HepG2 (cell line): ENCODE results near the gene GPR176. TPM values are rescaled to one million over a fixed set of nuclear protein-coding genes. Genes with fewer than 3 reads are reported as not detected.

Experiments used
- ATAC-seq: fragments of 200-7000 bp; cut with Tn5 transposase; 3 replicates; pipeline ENCODE4 v1.9.1; 2020; ENCODE audit warnings: mild to moderate bottlenecking, moderate library complexity
- BruUV-seq: library from RNA; stranded (reverse); fragments of 400-500 nt; replicated peaks from 2 replicates; lab custom pipeline; 2021; lab: Mats Ljungman, UMichigan
- CTCF ChIA-PET: fragments of 300-600 bp; formaldehyde crosslinking; extraction: SDS; loops from one replicate; lab custom pipeline; 2021; ENCODE audit warnings: low total read pairs, inconsistent platforms, low intra/inter-chr PET ratio; lab: Yijun Ruan, JAX
- POLR2A ChIA-PET: fragments of 350-600 bp; sonication (Branson Sonifier 250); formaldehyde crosslinking; loops from one replicate; lab custom pipeline; 2020; ENCODE audit warnings: antibody characterized with exemption, inconsistent platforms; lab: Yijun Ruan, JAX
- DNase-seq: peaks from one replicate; pipeline ENCODE4 v3.0.0-alpha.2; 2015; ENCODE audit warnings: low spot score
- FAIRE-seq: peaks from 3 replicates; lab custom pipeline; 2011; peaks lifted over from hg19 to GRCh38; lab: Jason Lieb, UNC
- H2AFZ ChIP-seq: one replicate; pipeline ENCODE4 v1.6.1; 2011; ENCODE audit warnings: low read length, inconsistent platforms
- H3K27ac ChIP-seq: fragments of 300-600 bp; 3 replicates; pipeline ENCODE4 v1.8.0; 2011; ENCODE audit warnings: mixed run types, mild to moderate bottlenecking, mixed read lengths, low read length, inconsistent platforms; ENCODE audit not compliant: insufficient read depth; ENCODE audit errors: extremely low read length
- H3K27me3 ChIP-seq, 2 experiments: fragments of 200-600 bp in 1 of 2; 2 replicates in 1 of 2; 3 replicates in 1 of 2; pipeline versions ENCODE4 v1.6.0 to v1.8.0; 2011; ENCODE audit warnings: low read length in 2 of 2, mild to moderate bottlenecking in 2 of 2, moderate library complexity in 2 of 2, inconsistent platforms in 1 of 2; ENCODE audit not compliant: insufficient read depth in 2 of 2, control insufficient read depth in 1 of 2
- H3K36me3 ChIP-seq, 2 experiments: fragments of 200-600 bp in 1 of 2; replicated peaks in 1 of 2; 2 replicates in 1 of 2; 3 replicates in 1 of 2; pipeline versions ENCODE4 v1.5.1 to v1.8.0; 2011; ENCODE audit warnings: low read length in 2 of 2, inconsistent platforms in 1 of 2; ENCODE audit not compliant: insufficient read depth in 2 of 2, control insufficient read depth in 1 of 2
- H3K4me1 ChIP-seq: 2 replicates; pipeline ENCODE4 v1.5.1; 2012; ENCODE audit warnings: low read length, inconsistent platforms; ENCODE audit not compliant: insufficient read depth
- H3K4me2 ChIP-seq: 2 replicates; pipeline ENCODE4 v1.6.0; 2011; ENCODE audit warnings: low read depth, low read length, inconsistent platforms
- H3K4me3 ChIP-seq, 3 experiments: fragments of 200-600 bp in 1 of 3; sonication (generic), shearing (Covaris generic) in 1 of 3; replicated peaks in 1 of 3; 2 replicates each; pipeline ENCODE4 v1.5.1; 2011 to 2016; ENCODE audit warnings: low read length in 3 of 3, inconsistent platforms in 2 of 3, low read depth in 2 of 3, mild to moderate bottlenecking in 2 of 3, control low read depth in 1 of 3, mixed read lengths in 1 of 3; ENCODE audit not compliant: insufficient read depth in 1 of 3
- H3K79me2 ChIP-seq: one replicate; pipeline ENCODE4 v1.6.1; 2011; ENCODE audit warnings: low read length, inconsistent platforms; ENCODE audit not compliant: insufficient read depth
- H3K9ac ChIP-seq: 2 replicates; pipeline ENCODE4 v1.6.0; 2011; ENCODE audit warnings: mild to moderate bottlenecking, low read depth, low read length, inconsistent platforms; ENCODE audit not compliant: insufficient read depth
- H3K9me3 ChIP-seq: 2 replicates; pipeline ENCODE4 v1.5.1; 2012; ENCODE audit warnings: mild to moderate bottlenecking, low read length
- H4K20me1 ChIP-seq: 2 replicates; pipeline ENCODE4 v1.6.0; 2011; ENCODE audit warnings: inconsistent platforms, mild to moderate bottlenecking, low read length, moderate library complexity; ENCODE audit not compliant: insufficient read depth
- STAG1 ChIP-seq: sonication (generic); formaldehyde crosslinking; IDR thresholded peaks from 2 replicates; pipeline ENCODE4 v1.4.0; 2020; ENCODE audit warnings: missing genetic modification reagents
- ZNF7 ChIP-seq: IDR thresholded peaks from 2 replicates; pipeline ENCODE4 v1.6.1; 2016; ENCODE audit warnings: missing biosample characterization, missing genetic modification reagents
- ZNF782 ChIP-seq: sonication (generic); formaldehyde crosslinking; IDR thresholded peaks from 2 replicates; pipeline ENCODE4 v1.4.0; 2020; ENCODE audit warnings: missing genetic modification reagents, mild to moderate bottlenecking, borderline replicate concordance
- ZNF891 ChIP-seq: sonication (generic); formaldehyde crosslinking; IDR thresholded peaks from 2 replicates; pipeline ENCODE4 v1.5.0; 2020; ENCODE audit warnings: mild to moderate bottlenecking, missing genetic modification reagents
- WGBS: methylation state at CpG from one replicate; pipeline ENCODE4 v1.1.6; 2017; ENCODE audit warnings: low lambda C conversion rate; 5-methylcytosine and 5-hydroxymethylcytosine counted together
- in situ Hi-C: cut with HindIII; loops from 2 replicates; pipeline ENCODE4 v1.10.0; 2017; ENCODE audit warnings: low pct_unique_long_range_greater_than_20kb; ENCODE audit not compliant: extremely low pct_ligation_motif_present
- intact Hi-C: fragments of 100-400 bp; cut with micrococcal nuclease; formaldehyde crosslinking; loops from one replicate; pipeline ENCODE4 v1.10.0; 2022; ENCODE audit not compliant: unreplicated experiment
- polyA plus RNA-seq, 8 experiments: library from polyadenylated mRNA; depleted of rRNA in 3 of 8; stranded (reverse) in 7 of 8; unstranded in 1 of 8; fragments of >200 nt; fragmentation: Illumina TruSeq in 4 of 8; extraction: Trizol in 4 of 8; gene quantifications; 2 replicates each; pipeline versions ENCODE4 v1.2.1 to v1.2.3, GENCODE V29; 2011 to 2016; ENCODE audit warnings: low read depth in 4 of 8, missing spikeins in 1 of 8, mixed read lengths in 1 of 8; ENCODE audit not compliant: insufficient read depth in 1 of 8
- total RNA-seq, 5 experiments: library from RNA; depleted of rRNA; stranded (reverse); fragments of >200 nt; fragmentation: Illumina TruSeq; extraction: Trizol; gene quantifications; 2 replicates each; pipeline ENCODE4 v1.2.3, GENCODE V29; 2016; ENCODE audit warnings: low read depth in 1 of 5
- TF ChIP-seq, protein P1 (sequence below): sonication (generic); formaldehyde crosslinking; IDR thresholded peaks from 2 replicates; pipeline ENCODE4 v1.8.1; 2023; ENCODE audit warnings: mild to moderate bottlenecking, missing genetic modification reagents
- TF ChIP-seq, protein P2 (sequence below): IDR thresholded peaks from 2 replicates; pipeline ENCODE4 v1.6.1; 2016

GPR176 gene
- total and polyA plus RNA-seq, 2 of the 13 experiments (the other 11 are each of a cell fraction or from before 2014, with no cell fraction given) = 0.11 to 0.20 TPM

- TF ChIP-seq, protein P1, sequence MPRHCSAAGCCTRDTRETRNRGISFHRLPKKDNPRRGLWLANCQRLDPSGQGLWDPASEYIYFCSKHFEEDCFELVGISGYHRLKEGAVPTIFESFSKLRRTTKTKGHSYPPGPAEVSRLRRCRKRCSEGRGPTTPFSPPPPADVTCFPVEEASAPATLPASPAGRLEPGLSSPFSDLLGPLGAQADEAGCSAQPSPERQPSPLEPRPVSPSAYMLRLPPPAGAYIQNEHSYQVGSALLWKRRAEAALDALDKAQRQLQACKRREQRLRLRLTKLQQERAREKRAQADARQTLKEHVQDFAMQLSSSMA (CRISPR knock-in tag) = no peak
- peak; percentile 46; the same call in 1 of the 2 replicates for TF ChIP-seq ZNF891
- TF ChIP-seq STAG1 = peak; percentile 67
- no peak for TF ChIP-seq ZNF7 (CRISPR knock-in tag)
- 0 out of 2 replicates have a peak, but pooled peaks have one; percentile 50 for TF ChIP-seq ZNF782 (CRISPR knock-in tag)
Observed at GRCh38 chr15:39801641-39802309, 118.3 kb downstream of the GPR176 start (continued).

- no peak for DNase-seq
- H3K4me1 ChIP-seq = no peaks in the 10 kb centered on the region
- TF ChIP-seq, protein P2, sequence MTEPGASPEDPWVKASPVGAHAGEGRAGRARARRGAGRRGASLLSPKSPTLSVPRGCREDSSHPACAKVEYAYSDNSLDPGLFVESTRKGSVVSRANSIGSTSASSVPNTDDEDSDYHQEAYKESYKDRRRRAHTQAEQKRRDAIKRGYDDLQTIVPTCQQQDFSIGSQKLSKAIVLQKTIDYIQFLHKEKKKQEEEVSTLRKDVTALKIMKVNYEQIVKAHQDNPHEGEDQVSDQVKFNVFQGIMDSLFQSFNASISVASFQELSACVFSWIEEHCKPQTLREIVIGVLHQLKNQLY = no peak
- CTCF ChIA-PET = no interaction called here
- no peaks in the 10 kb centered on the region for H3K79me2 ChIP-seq
- H2AFZ ChIP-seq = no peak overlapping the region
- no peak for FAIRE-seq
- 0 out of 5 replicates have a peak, but pooled peaks cover 0 to 7% of the 10 kb centered on the region in 2 experiments for H3K27me3 ChIP-seq
- ATAC-seq = no peak
- in situ Hi-C loops (no loop called here), intact Hi-C loops (no loop called here)
- no peak overlapping the region for H3K9ac ChIP-seq
- H3K36me3 ChIP-seq = no peaks in the 10 kb centered on the region
- no TSS peak for BruUV-seq
- no peaks in the 10 kb centered on the region for H4K20me1 ChIP-seq
- H3K4me2 ChIP-seq = no peak overlapping the region
- H3K27ac ChIP-seq = no peak overlapping the region
- 34% methylated on average over 6 of the region's 6 CpGs for WGBS
- POLR2A ChIA-PET = no interaction called here
- H3K4me3 ChIP-seq = no peak overlapping the region
- no peaks in the 10 kb centered on the region for H3K9me3 ChIP-seq
Observed at GRCh38 chr15:39799552-39800011, 120.5 kb downstream of the GPR176 start.
